SK-MEL-5 (cell line): Measurements from ENCODE around the gene GBX2. TPM values are rescaled to one million over a fixed set of nuclear protein-coding genes. Genes with fewer than 3 reads are reported as not detected.

ENCODE experiments used
- small RNA-seq, 2 experiments: library from RNA; depleted of rRNA; stranded (forward); fragments of <200 nt; gene quantifications; one replicate each; pipeline ENCODE3, GENCODE V24; 2014
- total RNA-seq: library from RNA; depleted of rRNA; stranded (reverse); fragments of >200 nt; shearing (Covaris generic); gene quantifications from 2 replicates; pipeline ENCODE4 v1.2.3, GENCODE V29; 2014; rRNA removed

Gene GBX2
- total RNA-seq, 1 experiment from 2014 or later: 1.2 TPM

Small RNA genes within 50 kb of the gene (small RNA-seq; reads per million reads assigned to genes)
- gene RF00019: 0 reads per million in 2 experiments
- 0 reads per million in 2 experiments for gene RNU1-31P

Other genes with a start within 250 kb of the GBX2 start
- not detected in 2 replicates for gene ASB18, start 96.0 kb upstream of the GBX2 start, total RNA-seq